Stimulated activated CD4-positive, alpha-beta T cell treated with anti-CD3 and anti-CD28 coated beads, Interleukin-12 subunit alpha, Interleukin-12 subunit beta, amount 100 ng/mL, for 24 hours (primary cell): ENCODE data around the gene EVC.

Experiments
- DNase-seq, 2 experiments: peaks; one replicate each; pipeline ENCODE4 v3.0.0-alpha.2; 2020; ENCODE audit warnings: low read depth in 2 of 2

Gene EVC

DNA sequence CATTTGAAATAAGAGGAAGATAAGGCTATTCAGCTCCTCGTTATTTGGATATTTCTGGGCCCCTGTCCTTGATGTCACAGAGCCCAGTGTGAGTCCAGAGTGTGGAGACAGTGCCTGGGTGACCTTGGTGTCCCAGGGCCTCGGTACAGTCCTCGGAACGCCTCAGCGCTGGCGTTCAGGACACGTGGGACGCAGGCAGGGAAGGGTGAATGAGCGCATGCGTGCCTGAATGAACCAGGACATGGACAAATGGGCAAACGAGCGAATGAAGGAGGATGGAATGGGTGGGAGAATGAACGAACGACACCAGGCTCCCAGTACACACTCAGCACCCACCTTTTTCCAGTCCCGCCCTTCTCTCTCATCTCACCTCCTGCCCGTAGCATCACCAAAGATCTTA lies 44.2 kb downstream of the EVC start:
- DNase-seq: no peak

DNA sequence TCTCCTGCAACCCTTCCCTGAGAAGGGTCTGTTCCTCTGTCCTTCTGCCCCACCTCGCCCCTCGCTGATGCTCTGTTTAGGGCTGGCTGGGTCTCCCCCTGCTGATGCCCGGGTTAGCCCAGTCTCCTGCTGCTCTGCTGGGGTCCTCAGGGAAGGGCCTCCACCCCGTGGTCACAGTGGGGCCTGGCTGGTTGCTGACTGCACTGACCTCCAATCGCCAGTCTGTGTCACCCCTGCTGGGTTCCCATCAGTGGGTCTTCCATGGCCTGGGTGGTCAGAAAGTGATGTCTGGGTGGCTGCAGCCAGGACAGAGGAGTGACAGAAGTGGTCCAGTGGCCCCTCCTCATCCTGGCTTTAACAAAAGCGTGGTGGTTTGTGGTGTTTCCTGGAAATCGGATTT lies 44.7 kb downstream of the EVC start:
- DNase-seq: no peak

DNA sequence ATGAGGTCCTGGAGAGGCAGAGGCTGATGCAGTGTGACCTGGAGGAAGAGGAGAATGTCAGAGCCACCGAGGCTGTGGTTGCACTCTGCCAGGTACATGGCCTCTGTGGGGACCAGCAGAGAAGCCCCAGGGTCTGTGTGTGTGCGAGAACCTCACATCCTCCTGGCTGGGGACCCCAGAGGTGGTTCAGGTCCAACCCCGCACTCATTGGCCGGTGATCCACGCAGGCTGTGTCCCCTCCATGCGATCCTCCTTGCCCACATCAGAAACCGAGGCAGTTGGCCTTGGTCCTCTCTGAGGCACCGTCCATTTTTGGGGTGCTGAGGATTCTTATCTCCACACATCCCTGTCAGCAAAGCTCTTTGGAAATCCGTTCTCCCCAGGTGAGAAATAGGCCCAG lies 45.3 kb downstream of the EVC start:
- DNase-seq: no peak

DNA sequence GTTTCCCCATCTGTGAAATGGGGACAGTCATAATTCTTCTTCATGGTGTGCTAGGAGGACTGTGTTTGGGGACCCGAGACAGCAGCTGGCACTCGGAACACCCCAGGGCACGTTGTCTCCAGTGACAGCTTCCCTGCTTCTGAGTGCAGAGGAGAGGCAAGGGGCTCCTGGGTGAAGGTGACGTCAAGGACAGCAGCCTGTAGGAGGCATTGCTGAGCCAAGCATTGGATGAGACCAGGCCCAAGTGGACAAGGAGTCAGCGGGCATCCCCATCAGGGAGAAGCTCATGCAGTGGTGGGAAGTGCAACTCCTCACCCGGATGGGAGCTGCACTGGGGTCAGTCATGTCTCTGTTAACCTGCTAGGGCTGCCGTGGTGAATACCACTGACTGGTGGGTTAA lies 46.1 kb downstream of the EVC start:
- no peak for DNase-seq

DNA sequence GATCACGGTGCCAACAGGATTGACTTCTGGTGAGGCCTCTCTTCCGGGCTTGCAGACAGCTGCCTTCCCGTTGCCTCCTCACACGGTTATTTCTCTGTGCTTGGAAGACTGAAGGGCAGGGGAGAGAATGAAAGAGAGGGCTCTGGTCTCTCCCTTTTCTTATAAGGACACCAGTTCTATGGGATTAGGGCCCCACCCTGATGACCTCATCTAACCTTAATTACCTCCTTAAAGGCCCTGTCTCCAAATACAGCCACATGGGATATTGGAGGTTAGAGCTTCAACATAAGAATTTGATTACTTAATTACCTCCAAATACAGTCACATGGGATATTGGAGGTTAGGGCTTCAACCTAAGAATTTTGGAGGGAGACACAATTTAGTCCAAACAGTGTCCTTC lies 46.5 kb downstream of the EVC start:
- no peak for DNase-seq

DNA sequence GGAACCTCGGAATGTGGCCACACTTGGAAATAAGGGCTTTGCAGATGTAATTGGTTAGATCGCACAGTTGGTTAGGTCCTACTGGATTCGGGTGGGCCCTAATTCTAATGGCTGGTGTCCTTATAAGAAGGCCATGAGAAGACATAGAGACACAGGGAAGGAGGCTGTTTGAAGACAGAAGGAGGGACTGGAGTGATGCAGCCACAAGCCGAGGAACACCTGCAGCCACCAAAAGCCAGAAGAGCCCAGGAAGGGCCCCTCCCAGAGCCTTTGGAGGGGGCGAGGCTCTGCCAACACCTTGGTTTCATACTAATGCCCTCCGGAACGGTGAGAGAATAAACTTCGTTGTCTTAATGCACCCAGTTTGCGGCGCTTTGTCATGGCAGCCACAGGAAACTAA lies 47.0 kb downstream of the EVC start:
- DNase-seq: no peak

DNA sequence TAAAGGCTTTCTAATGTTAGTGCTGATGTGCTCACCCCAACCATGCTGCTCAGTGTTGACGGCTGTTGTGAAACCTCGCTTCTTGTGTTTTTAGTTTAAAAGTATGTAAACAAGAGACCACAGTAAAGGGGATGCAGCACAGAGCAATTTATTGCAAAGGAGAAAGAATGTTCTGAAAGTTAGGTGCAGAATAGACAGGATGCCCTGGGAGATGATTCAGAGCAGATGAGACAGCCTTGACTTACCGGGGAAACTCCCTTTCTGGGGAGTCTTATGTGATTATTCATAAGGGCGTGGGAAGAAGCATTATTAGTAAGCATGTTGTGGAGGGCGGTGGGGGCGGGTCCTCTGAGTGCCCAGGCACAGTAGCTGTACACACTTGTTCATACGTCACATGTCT lies 47.7 kb downstream of the EVC start:
- peak; percentile 9 to 39 for DNase-seq

DNA sequence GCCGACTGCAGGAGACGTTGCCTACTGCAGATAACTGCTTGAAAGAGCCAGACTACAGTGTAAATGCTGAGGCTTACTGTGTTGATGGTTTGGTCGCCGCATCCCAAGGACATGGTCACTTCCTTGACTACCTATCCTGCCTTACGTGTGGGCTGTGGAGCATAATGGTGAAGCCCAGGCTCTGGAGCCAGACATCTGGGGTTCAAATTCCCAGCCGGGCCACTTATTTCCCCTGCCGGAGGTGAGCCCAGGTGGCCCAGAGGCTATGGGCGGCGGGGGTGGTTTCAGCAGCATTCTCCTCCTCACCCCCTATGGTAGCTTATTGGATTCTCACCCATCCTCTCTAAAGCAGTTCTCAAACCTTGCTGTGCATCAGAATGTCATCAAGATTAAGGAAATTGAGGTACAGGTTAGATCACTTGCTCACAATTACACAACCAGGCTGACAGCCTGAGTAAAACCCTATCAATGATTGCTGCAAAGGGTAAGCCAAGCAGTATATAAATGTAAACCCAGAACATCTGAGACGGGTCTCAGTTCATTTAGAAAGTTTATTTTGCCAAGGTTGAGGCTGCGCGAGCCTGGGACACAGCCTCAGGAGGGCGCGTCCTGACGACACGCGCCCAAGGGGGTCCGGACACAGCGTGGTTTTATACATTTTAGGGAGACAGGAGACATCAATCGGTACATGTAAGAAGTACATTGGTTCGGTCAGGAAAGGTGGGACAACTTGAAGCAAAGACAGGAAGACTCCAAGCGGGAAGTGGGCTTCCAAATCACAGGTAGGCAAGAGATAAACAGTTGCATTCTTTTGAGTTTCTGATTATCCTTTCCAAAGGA lies 48.5 kb downstream of the EVC start:
- no peak for DNase-seq

DNA sequence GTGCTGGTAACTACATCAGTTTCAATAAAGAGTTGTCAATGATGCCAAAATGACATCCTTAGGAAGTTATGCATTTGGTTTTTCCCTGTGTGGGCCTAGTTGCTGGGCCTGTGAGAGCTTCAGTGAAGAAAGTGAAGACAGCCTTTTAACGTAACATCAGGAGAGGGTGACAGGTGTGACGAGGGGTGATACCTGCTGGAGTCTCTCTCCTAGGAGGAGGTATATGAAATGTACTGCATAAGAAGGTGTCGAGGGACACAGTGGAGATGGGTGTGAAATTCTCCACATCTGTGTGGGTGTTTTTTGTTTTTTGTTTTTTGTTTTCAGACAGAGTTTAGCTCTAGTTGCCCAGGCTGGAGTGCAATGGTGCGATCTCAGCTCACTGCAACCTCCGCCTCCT lies 49.2 kb downstream of the EVC start:
- no peak for DNase-seq

DNA sequence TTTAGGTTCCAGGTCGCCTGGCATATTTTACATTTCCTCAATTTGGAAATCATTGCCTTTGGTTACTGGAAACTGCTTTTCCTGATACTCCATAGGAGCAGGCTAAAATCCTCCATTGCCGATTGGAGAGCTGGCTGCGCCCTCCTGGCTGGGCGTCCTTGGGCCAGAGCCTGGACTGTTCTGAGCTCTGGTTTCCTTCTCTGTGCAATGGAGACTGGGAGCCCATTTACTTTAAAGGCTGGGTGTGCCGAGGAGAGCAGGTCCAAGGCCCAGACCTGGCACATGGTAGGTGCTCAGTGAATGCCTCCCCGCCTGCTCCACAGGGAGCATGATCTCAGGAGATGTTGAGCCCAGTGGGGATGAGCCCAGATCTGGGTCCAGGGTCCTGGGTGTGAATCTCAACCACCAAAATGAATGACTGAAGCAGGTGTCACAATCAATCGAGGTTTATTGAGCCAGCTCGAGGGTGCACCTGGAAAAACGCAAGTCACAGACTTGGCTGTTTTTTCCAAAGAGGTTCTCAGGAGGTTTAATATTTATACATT lies 50.0 kb downstream of the EVC start:
- no peak for DNase-seq

DNA sequence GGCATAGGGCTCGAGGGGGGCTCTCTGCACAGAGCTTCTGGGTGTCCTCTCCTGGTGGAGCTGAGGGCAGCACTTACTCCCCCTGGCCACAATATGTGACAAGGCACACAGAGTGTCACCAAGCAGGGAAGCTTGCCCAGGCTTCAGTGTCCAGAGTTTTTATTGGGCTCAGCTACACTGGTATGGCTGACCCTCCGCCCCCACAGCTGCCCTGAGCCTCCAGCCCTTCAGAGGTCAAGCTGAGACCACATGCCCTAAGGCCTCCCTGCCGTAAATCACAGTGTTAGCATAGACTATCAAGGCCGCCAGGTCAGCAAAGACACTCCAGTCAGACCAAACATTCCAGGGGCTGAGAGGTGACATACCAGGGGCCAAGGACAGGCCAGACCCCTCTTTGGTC lies 59.0 kb downstream of the EVC start:
- DNase-seq: no peak

DNA sequence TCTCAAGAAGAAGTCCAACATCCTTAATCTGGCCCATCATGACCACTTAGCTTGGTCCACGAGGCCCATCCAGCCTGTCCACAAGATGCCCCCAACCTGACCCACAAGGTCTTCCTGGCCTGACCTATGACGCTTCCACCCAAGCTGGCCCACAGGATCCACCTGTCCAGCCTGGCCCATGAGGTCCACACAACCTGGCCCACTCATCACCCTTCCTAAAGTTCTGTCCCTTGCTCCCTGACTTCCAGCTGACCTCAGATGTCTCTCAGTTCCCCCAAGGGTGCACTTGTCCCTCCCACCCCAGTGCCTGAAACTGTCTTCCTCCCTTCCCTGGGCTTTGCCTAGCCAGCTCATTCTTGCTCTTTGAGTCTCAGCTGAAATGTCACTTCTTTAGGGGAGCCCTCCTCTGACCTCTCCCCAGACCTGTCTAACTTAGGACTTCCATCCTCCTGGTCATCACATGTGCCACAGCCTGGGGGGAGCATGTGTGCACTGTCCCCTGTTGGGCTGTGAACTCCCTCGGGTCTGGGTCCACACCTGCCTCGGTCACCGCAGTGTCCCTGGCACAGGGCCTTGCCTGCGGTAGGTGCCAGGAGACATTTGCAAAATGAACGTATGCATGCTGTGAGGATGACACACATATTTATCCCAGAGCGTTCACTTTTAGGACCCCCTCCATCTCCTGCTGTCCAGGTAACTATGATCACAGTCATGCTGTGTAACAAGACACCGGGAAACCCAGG lies 61.7 kb downstream of the EVC start:
- no peak for DNase-seq

DNA sequence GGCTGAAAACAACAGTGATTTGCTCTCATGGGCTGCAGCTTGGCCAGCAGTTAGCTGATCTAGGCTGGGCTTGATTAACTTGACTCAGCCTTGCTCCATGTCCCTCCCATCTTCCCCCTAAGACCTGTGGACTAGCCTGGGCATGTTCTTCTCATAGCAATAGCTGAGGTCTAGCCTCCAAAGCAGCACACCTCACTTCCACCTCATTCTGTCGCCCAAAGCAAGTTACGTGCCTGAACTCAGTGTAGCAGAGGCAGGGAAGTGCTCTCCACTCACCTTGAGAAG lies 62.2 kb downstream of the EVC start:
- DNase-seq: no peak

DNA sequence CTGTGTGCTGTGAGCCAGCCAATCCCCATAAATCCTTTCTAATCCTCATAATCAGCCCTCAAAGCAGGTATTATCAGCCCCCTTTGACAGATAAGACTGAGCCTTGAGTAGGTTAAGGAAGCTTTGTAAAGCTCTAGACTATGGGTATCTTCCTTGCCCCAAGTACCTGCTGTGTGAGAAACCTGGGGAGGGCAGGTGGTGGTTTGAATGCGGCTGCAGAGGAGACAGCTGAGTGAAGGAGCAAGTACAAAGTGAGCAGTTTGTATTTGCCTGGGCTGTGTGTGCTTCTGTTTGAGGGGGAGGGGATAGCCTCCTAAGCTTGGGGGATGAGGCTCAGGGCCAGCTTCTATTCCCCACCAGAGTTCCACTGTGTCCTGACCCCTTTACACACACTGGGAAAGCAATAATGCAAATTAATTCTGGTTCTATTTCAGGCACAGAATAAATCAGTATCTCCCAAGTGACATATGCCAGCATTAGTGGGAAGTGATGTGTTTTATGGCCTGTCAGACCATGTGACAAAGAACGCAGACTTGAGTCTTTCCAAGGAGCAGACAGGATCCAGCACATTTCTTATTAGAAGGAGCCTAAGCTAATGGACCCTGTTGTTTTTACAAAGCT lies 63.5 kb downstream of the EVC start:
- DNase-seq: no peak

DNA sequence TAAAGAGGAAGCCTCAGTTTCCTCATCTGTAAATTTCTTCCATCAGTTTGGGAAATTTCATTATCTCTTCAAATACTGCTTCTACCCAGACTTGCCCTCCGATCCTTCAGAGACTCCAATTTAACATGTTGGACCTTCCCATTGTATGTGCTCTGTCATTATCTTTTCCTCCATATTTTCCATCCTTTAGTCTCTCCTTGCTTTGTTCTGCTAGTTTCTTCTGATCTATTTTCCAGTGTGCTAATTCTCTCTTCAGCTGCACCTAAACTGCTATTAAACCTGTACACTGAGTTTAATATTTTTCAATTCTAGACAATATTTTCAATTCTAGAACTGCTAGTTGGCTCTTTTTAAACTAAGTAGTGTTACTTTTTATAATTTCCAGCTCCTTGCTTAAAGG lies 65.5 kb downstream of the EVC start:
- no peak for DNase-seq

DNA sequence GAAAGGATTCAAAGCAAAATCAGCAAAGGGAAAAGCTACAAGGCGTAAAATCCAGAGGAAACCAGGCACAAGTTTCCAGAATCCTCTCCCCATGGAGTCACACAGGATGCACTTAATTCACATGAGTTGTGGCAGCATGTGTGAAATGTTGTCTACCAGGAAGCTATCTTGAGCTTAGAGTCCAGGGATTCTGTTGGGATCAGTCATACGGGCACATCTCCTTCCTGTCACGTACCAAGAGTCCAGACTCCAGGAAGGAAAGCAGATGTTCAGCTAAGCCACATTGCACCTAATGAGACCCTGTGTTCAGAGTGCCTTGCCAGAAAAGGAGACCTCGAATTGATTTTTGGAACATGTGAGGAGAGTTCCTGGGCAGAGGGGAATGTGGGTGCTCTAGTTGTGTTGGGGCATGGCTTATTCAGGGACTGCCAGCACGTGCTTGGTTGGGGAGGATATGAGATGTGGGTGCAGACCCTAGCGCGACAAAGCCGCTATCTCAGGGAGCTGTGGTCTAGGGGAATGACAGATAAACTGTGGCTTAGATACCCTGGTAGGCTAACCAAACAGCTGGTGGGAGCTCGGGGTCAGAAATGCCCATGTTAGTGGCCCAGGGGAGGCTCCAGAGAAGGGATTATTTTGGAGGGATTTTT lies 70.0 kb downstream of the EVC start:
- no peak for DNase-seq

DNA sequence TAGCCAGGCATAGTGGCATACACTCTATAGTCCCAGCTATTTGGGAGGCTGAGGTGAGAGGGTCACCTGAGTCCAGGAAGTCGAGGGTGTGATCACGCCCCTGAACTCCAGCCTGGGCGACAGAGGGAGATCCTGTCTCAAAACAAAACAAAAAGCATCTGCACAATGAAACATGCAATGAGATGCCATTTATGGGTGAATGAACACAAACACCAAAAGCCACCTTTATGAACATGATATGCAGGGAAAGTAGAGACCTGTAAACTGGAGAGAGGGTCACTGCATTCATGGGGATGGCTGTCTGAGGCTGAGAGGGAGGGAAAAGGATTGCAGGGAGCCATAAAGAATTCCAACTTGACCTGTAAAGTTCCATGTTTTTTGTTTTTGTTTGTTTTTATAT lies 70.7 kb downstream of the EVC start:
- DNase-seq: no peak

DNA sequence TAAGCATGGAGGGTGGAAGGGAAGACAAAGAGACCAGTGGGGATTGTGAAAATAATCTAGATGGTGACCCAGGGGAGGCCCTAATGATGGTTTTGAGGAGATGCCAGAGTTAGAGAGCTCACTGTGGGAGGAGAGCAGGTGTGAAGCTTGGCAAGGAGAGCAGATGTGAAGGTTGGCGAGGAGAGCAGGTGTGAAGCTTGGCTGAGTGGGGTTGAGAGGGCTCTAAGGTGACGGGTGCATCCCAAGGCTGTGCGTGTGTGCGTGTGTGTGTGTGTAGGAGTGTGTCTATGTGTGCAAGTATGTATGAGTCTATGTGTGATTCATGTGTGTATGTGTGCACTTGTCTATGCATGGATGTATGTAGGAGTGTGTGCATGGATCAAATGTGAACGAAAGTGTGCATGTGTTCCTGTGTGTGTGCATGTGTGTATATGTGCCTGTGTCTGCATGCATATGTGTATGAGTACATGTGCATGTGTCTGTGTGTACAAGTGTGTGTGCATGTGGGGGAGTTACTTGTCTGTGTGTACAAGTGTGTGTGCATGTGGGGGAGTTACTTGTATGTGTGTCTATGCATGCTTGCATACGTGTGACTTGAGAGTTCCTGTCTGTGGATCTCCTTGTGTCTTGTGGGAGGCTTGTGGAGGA lies 72.0 kb downstream of the EVC start:
- no peak for DNase-seq

DNA sequence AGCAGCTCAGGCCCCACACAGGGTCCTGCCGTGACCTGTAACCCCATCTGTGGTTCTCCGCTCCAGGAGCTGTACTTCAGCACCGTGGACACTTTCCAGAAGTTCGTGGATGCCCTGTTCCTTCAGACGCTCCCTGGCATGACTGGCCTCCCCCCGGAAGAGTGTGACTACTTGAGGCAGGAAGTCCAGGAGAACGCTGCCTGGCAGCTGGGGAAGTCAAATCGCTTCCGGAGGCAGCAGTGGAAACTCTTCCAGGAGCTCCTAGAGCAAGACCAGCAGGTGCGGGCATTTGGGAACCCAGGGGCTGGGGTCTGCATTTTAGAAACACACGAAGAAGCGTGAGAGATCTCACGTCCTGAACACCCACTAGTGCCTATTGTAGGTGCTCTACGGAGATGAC lies 72.5 kb downstream of the EVC start:
- DNase-seq: no peak

DNA sequence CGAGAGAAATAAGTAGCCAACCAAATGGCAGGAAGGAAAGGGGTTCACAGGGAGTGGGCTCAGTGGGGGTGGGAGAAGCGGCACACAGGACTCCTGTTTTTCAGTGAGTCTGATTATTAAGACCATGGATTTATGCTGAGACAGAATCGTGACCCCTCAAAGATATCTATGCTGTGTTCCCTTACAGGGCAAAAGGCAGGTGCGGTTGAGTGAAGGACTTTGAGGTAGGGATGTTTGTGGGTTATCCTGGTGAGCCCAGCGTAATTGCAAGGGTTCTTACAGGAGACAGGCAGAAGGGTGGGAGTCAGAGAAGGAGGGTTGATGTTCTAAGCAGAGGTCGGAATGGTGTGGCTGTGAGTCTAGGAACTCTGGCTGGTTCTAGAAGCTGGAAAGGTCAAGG lies 73.0 kb downstream of the EVC start:
- DNase-seq: no peak

DNA sequence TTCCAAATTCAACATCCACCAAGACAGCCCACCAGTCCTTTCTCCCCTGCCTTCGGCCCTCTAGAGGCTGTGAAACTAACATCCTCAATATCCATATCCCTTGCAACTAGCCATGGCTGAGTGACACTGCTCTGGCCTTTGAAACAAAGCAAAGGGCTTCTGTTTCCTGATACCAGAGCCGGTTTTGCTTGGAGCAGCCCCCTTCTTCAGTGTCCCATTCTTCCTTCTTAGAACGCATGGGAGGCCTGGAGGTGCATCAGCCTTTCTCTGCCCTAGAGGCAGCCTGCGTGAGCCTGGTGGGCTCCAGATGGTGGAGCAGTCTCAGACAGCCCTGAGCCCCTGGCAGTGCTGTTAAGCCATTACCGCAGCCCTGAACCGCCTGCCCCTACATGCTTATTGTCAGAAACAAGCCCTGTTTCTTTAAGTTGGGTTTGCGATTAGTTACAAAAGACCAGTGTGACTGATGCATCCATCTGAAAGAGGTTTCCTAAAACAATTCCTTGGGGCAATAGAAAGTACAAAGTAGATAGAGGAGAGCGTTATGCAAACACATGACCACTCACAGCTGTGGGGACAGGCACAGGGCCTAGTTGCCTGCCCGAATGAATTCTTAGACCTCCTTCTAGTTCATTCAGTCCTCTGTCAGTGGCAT lies 74.1 kb downstream of the EVC start:
- no peak for DNase-seq
